Calu3 (cell line): Measurements from ENCODE around the gene SMIM27. TPM values are rescaled to one million over a fixed set of nuclear protein-coding genes. Genes with fewer than 3 reads are reported as not detected.
A peak's percentile ranks its signal among the peaks of the same experiment; 100 is the strongest.
"Not testable (repeated sequence)": the region's sequence is repeated elsewhere in the genome, so short reads cannot be mapped to it uniquely, and the experiment has no call there.

Source experiments
- BruUV-seq: library from RNA; stranded (reverse); fragments of 400-500 nt; replicated peaks from 2 replicates; lab custom pipeline; 2021; lab: Mats Ljungman, UMichigan
- CTCF ChIA-PET: fragments of 300-600 bp; sonication (Branson Sonifier 250); formaldehyde crosslinking; loops from one replicate; lab custom pipeline; 2022; ENCODE audit warnings: antibody characterized with exemption; lab: Charles Lee
- DNase-seq: peaks from one replicate; pipeline ENCODE4 v3.0.0; 2022
- H3K27ac Mint-ChIP-seq: one replicate; pipeline ENCODE4 v1.8.0; 2022; ENCODE audit warnings: mixed read lengths; ENCODE audit not compliant: unreplicated experiment
- H3K27me3 Mint-ChIP-seq: one replicate; pipeline ENCODE4 v1.8.0; 2022; ENCODE audit warnings: mixed read lengths; ENCODE audit not compliant: unreplicated experiment
- H3K36me3 Mint-ChIP-seq: one replicate; pipeline ENCODE4 v1.8.0; 2022; ENCODE audit warnings: mild to moderate bottlenecking, moderate library complexity, mixed read lengths; ENCODE audit not compliant: insufficient read depth, unreplicated experiment
- H3K4me1 Mint-ChIP-seq: one replicate; pipeline ENCODE4 v1.8.0; 2022; ENCODE audit warnings: mild to moderate bottlenecking, low read depth, mixed read lengths; ENCODE audit not compliant: unreplicated experiment
- H3K4me3 Mint-ChIP-seq: one replicate; pipeline ENCODE4 v1.8.0; 2022; ENCODE audit warnings: mild to moderate bottlenecking, low read depth, moderate library complexity, mixed read lengths; ENCODE audit not compliant: unreplicated experiment
- H3K9me3 Mint-ChIP-seq: one replicate; pipeline ENCODE4 v1.8.0; 2022; ENCODE audit warnings: low read depth, mixed read lengths; ENCODE audit not compliant: unreplicated experiment
- CTCF ChIP-seq: fragments of 200-600 bp; IDR thresholded peaks from one replicate; pipeline ENCODE4 v1.8.0; 2022; ENCODE audit warnings: antibody characterized with exemption; ENCODE audit not compliant: unreplicated experiment
- intact Hi-C: fragments of 100-400 bp; cut with micrococcal nuclease; formaldehyde crosslinking; loops from one replicate; pipeline ENCODE4 v1.10.0; 2022; ENCODE audit not compliant: unreplicated experiment
- total RNA-seq: library from RNA; stranded (reverse); gene quantifications from 2 replicates; pipeline ENCODE4 v1.2.3, GENCODE V29; 2022

Gene SMIM27
- total RNA-seq, 1 experiment from 2014 or later: 4.4 TPM

GRCh38 chr9:32516241-32516640, 35.9 kb upstream of the SMIM27 start:
- H3K4me3 Mint-ChIP-seq: no peak overlapping the region
- CTCF ChIA-PET: no interaction called here
- no peaks in the 10 kb centered on the region for H3K27me3 Mint-ChIP-seq
- intact Hi-C loops: no loop called here
- no peak for DNase-seq
- BruUV-seq: no TSS peak
- no peak overlapping the region for H3K27ac Mint-ChIP-seq
- H3K9me3 Mint-ChIP-seq: peaks cover 6% of the 10 kb centered on the region
- peaks cover 9% of the 10 kb centered on the region for H3K4me1 Mint-ChIP-seq
- no peak for TF ChIP-seq CTCF
- H3K36me3 Mint-ChIP-seq: no peaks in the 10 kb centered on the region

- no peak for DNase-seq
- no peak for TF ChIP-seq CTCF
- no TSS peak for BruUV-seq
- Mint-ChIP-seq H3K9me3 (peaks cover 6% of the 10 kb centered on the region), H3K4me1 (peaks cover 5% of the 10 kb centered on the region), H3K27me3 (no peaks in the 10 kb centered on the region), H3K4me3 (no peak overlapping the region), H3K27ac (no peak overlapping the region), H3K36me3 (peaks cover 5% of the 10 kb centered on the region)
- intact Hi-C loops: no loop called here
- CTCF ChIA-PET: no interaction called here
These were observed 33.9 kb upstream of the SMIM27 start for GRCh38 chr9:32518276-32518675.

- peaks cover 25% of the 10 kb centered on the region for H3K36me3 Mint-ChIP-seq
- no peak for TF ChIP-seq CTCF
- no peaks in the 10 kb centered on the region for H3K27me3 Mint-ChIP-seq
- peak overlapping the region; percentile 42 for H3K4me3 Mint-ChIP-seq
- DNase-seq: no peak
- intact Hi-C loops: loop anchor here (10.0 kb wide), 1 partner anchor 99 kb away; no protein-coding TSS in a partner anchor
- H3K4me1 Mint-ChIP-seq: peaks cover 23% of the 10 kb centered on the region
- BruUV-seq: no TSS peak
- peak overlapping the region; percentile 34 for H3K27ac Mint-ChIP-seq
- peaks cover 2% of the 10 kb centered on the region for H3K9me3 Mint-ChIP-seq
- CTCF ChIA-PET: interaction anchor here (3.0 kb wide), 1 partner anchor 97 kb away, joined by 7 read pairs; no protein-coding TSS in a partner anchor
These were observed 28.2 kb upstream of the SMIM27 start for GRCh38 chr9:32523910-32524309.

- not testable (repeated sequence) for DNase-seq, H3K9me3 Mint-ChIP-seq, H3K27me3 Mint-ChIP-seq, BruUV-seq
- CTCF ChIA-PET: interaction anchor here (3.0 kb wide), 1 partner anchor 97 kb away, joined by 7 read pairs; no protein-coding TSS in a partner anchor
- intact Hi-C loops: loop anchor here (10.0 kb wide), 1 partner anchor 100 kb away; no protein-coding TSS in a partner anchor
- Mint-ChIP-seq H3K36me3 (peaks cover 25% of the 10 kb centered on the region), H3K4me1 (peaks cover 23% of the 10 kb centered on the region), H3K4me3 (peak overlapping the region; percentile 84), H3K27ac (peak overlapping the region; percentile 67)
These were observed 27.6 kb upstream of the SMIM27 start for GRCh38 chr9:32524558-32524891.
